ENCODE measurements around the gene GGNBP2. TPM values are rescaled to one million over a fixed set of nuclear protein-coding genes. Genes with fewer than 3 reads are reported as not detected.
"Not testable (repeated sequence)": the region's sequence is repeated elsewhere in the genome, so short reads cannot be mapped to it uniquely, and the experiment has no call there.

GGNBP2 gene
- polyA plus RNA-seq, 1 experiment = 73.7 TPM

- DNase-seq (ENCODE audit: low read depth) = no peak
- Histone ChIP-seq H3K36me3 (ENCODE audit: control insufficient read depth, insufficient read depth, low read length) (peaks cover 1% of the 10 kb centered on the region; the same call in 1 of the 2 replicates), H3K4me3 (ENCODE audit: low read depth, low read length) (peak overlapping the region; percentile 92), H3K27me3 (ENCODE audit: control insufficient read depth, insufficient read depth, low read length) (no peaks in the 10 kb centered on the region)
- POLR2A ChIA-PET = interaction anchor here (0.5 to 1.4 kb wide), 4 partner anchors 19 to 1219 kb away, joined by 3 to 5 read pairs (median 3); no protein-coding TSS in a partner anchor
- CTCF ChIA-PET = interaction anchor here (0.6 to 4.1 kb wide), 9 partner anchors 7 to 797 kb away, joined by 3 to 48 read pairs (median 17); no protein-coding TSS in a partner anchor
- TF ChIP-seq CTCF (IDR thresholded peaks at IDR 0.05; ENCODE audit: insufficient read depth, low read depth, low read length) = no peak
Observed at GRCh38 chr17:36600936-36601302, 56.2 kb downstream of the GGNBP2 start.

GRCh38 chr17:36601303-36602029 is 56.7 kb downstream of the GGNBP2 start, which contains the start of gene MRM1:
Gene MRM1, plus strand, starts transcription at chr17:36601583. Its CDS starts 228 bp downstream, at chr17:36601811.
- CTCF ChIA-PET = interaction anchor here (0.6 to 4.1 kb wide), 15 partner anchors 8 to 797 kb away, joined by 3 to 48 read pairs (median 6); no protein-coding TSS in a partner anchor

GRCh38 chr17:36602030-36602748 is 57.5 kb downstream of the GGNBP2 start:
- POLR2A ChIA-PET = interaction anchor here (1.4 kb wide), 1 partner anchor 57 kb away, joined by 3 read pairs; no protein-coding TSS in a partner anchor
- peak overlapping the region; percentile 92 for H3K4me3 ChIP-seq (ENCODE audit: low read depth, low read length)
- H3K36me3 ChIP-seq (ENCODE audit: control insufficient read depth, insufficient read depth, low read length) = peaks cover 1% of the 10 kb centered on the region; the same call in 1 of the 2 replicates
- H3K27me3 ChIP-seq (ENCODE audit: control insufficient read depth, insufficient read depth, low read length) = no peaks in the 10 kb centered on the region
- TF ChIP-seq CTCF (IDR thresholded peaks at IDR 0.05; ENCODE audit: insufficient read depth, low read depth, low read length) = no peak
- CTCF ChIA-PET = interaction anchor here (0.7 to 4.1 kb wide), 24 partner anchors 9 to 796 kb away, joined by 3 to 48 read pairs (median 4); no protein-coding TSS in a partner anchor
- DNase-seq (ENCODE audit: low read depth) = no peak

More at GRCh38 chr17:36601303-36602029, 56.7 kb downstream of the GGNBP2 start, which contains the start of gene MRM1:
- H3K36me3 ChIP-seq (ENCODE audit: control insufficient read depth, insufficient read depth, low read length) = peaks cover 1% of the 10 kb centered on the region; the same call in 1 of the 2 replicates
- no peaks in the 10 kb centered on the region for H3K27me3 ChIP-seq (ENCODE audit: control insufficient read depth, insufficient read depth, low read length)
- DNase-seq (ENCODE audit: low read depth) = peak; percentile 72
- peak within 1 kb of the TSS; percentile 92 for H3K4me3 ChIP-seq (ENCODE audit: low read depth, low read length)
- POLR2A ChIA-PET = interaction anchor here (0.6 to 1.4 kb wide), 3 partner anchors 18 to 463 kb away, joined by 3 read pairs; no protein-coding TSS in a partner anchor
- TF ChIP-seq CTCF (IDR thresholded peaks at IDR 0.05; ENCODE audit: insufficient read depth, low read depth, low read length) = peak; percentile 30

- ChIA-PET CTCF (interaction anchor here (0.6 to 4.1 kb wide), 24 partner anchors 8 to 770 kb away, joined by 3 to 48 read pairs (median 4); no protein-coding TSS in a partner anchor), POLR2A (no interaction called here)
- peaks cover 5% of the 10 kb centered on the region for H3K36me3 ChIP-seq (ENCODE audit: control insufficient read depth, insufficient read depth, low read length)
- TF ChIP-seq CTCF (IDR thresholded peaks at IDR 0.05; ENCODE audit: insufficient read depth, low read depth, low read length) = peak; percentile 91
- DNase-seq (ENCODE audit: low read depth) = no peak
- H3K4me3 ChIP-seq (ENCODE audit: low read depth, low read length) = peak overlapping the region; percentile 92
- no peaks in the 10 kb centered on the region for H3K27me3 ChIP-seq (ENCODE audit: control insufficient read depth, insufficient read depth, low read length)
Observed at GRCh38 chr17:36602924-36603384, 58.2 kb downstream of the GGNBP2 start.

GRCh38 chr17:36605028-36605427 is 60.3 kb downstream of the GGNBP2 start:
- POLR2A ChIA-PET; H3K36me3 ChIP-seq (ENCODE audit: control insufficient read depth, insufficient read depth, low read length); H3K4me3 ChIP-seq (ENCODE audit: low read depth, low read length); DNase-seq (ENCODE audit: low read depth); H3K27me3 ChIP-seq (ENCODE audit: control insufficient read depth, insufficient read depth, low read length): not testable (repeated sequence)
- CTCF ChIA-PET = interaction anchor here (2.8 kb wide), 1 partner anchor 24 kb away, joined by 16 read pairs; no protein-coding TSS in a partner anchor
